HepG2 (cell line): Measurements from ENCODE around the gene ZKSCAN1. TPM values are rescaled to one million over a fixed set of nuclear protein-coding genes. Genes with fewer than 3 reads are reported as not detected.

Experiments used
- ATAC-seq: fragments of 200-7000 bp; cut with Tn5 transposase; 3 replicates; pipeline ENCODE4 v1.9.1; 2020; ENCODE audit warnings: mild to moderate bottlenecking, moderate library complexity
- BruUV-seq: library from RNA; stranded (reverse); fragments of 400-500 nt; replicated peaks from 2 replicates; lab custom pipeline; 2021; lab: Mats Ljungman, UMichigan
- CTCF ChIA-PET: fragments of 300-600 bp; formaldehyde crosslinking; extraction: SDS; loops from one replicate; lab custom pipeline; 2021; ENCODE audit warnings: low total read pairs, inconsistent platforms, low intra/inter-chr PET ratio; lab: Yijun Ruan, JAX
- POLR2A ChIA-PET: fragments of 350-600 bp; sonication (Branson Sonifier 250); formaldehyde crosslinking; loops from one replicate; lab custom pipeline; 2020; ENCODE audit warnings: antibody characterized with exemption, inconsistent platforms; lab: Yijun Ruan, JAX
- DNase-seq: peaks from one replicate; pipeline ENCODE4 v3.0.0-alpha.2; 2015; ENCODE audit warnings: low spot score
- FAIRE-seq: peaks from 3 replicates; lab custom pipeline; 2011; peaks lifted over from hg19 to GRCh38; lab: Jason Lieb, UNC
- H2AFZ ChIP-seq: one replicate; pipeline ENCODE4 v1.6.1; 2011; ENCODE audit warnings: low read length, inconsistent platforms
- H3K27ac ChIP-seq: fragments of 300-600 bp; 3 replicates; pipeline ENCODE4 v1.8.0; 2011; ENCODE audit warnings: mixed run types, mild to moderate bottlenecking, mixed read lengths, low read length, inconsistent platforms; ENCODE audit not compliant: insufficient read depth; ENCODE audit errors: extremely low read length
- H3K27me3 ChIP-seq, 2 experiments: fragments of 200-600 bp in 1 of 2; 2 replicates in 1 of 2; 3 replicates in 1 of 2; pipeline versions ENCODE4 v1.6.0 to v1.8.0; 2011; ENCODE audit warnings: low read length in 2 of 2, mild to moderate bottlenecking in 2 of 2, moderate library complexity in 2 of 2, inconsistent platforms in 1 of 2; ENCODE audit not compliant: insufficient read depth in 2 of 2, control insufficient read depth in 1 of 2
- H3K36me3 ChIP-seq, 2 experiments: fragments of 200-600 bp in 1 of 2; replicated peaks in 1 of 2; 2 replicates in 1 of 2; 3 replicates in 1 of 2; pipeline versions ENCODE4 v1.5.1 to v1.8.0; 2011; ENCODE audit warnings: low read length in 2 of 2, inconsistent platforms in 1 of 2; ENCODE audit not compliant: insufficient read depth in 2 of 2, control insufficient read depth in 1 of 2
- H3K4me1 ChIP-seq: 2 replicates; pipeline ENCODE4 v1.5.1; 2012; ENCODE audit warnings: low read length, inconsistent platforms; ENCODE audit not compliant: insufficient read depth
- H3K4me2 ChIP-seq: 2 replicates; pipeline ENCODE4 v1.6.0; 2011; ENCODE audit warnings: low read depth, low read length, inconsistent platforms
- H3K4me3 ChIP-seq, 3 experiments: fragments of 200-600 bp in 1 of 3; sonication (generic), shearing (Covaris generic) in 1 of 3; replicated peaks in 1 of 3; 2 replicates each; pipeline ENCODE4 v1.5.1; 2011 to 2016; ENCODE audit warnings: low read length in 3 of 3, inconsistent platforms in 2 of 3, low read depth in 2 of 3, mild to moderate bottlenecking in 2 of 3, control low read depth in 1 of 3, mixed read lengths in 1 of 3; ENCODE audit not compliant: insufficient read depth in 1 of 3
- H3K79me2 ChIP-seq: one replicate; pipeline ENCODE4 v1.6.1; 2011; ENCODE audit warnings: low read length, inconsistent platforms; ENCODE audit not compliant: insufficient read depth
- H3K9ac ChIP-seq: 2 replicates; pipeline ENCODE4 v1.6.0; 2011; ENCODE audit warnings: mild to moderate bottlenecking, low read depth, low read length, inconsistent platforms; ENCODE audit not compliant: insufficient read depth
- H3K9me3 ChIP-seq: 2 replicates; pipeline ENCODE4 v1.5.1; 2012; ENCODE audit warnings: mild to moderate bottlenecking, low read length
- H4K20me1 ChIP-seq: 2 replicates; pipeline ENCODE4 v1.6.0; 2011; ENCODE audit warnings: inconsistent platforms, mild to moderate bottlenecking, low read length, moderate library complexity; ENCODE audit not compliant: insufficient read depth
- CHD4 ChIP-seq: fragments of 200-600 bp; sonication (generic); IDR thresholded peaks from 2 replicates; pipeline ENCODE4 v1.7.0; 2017; ENCODE audit warnings: mild to moderate bottlenecking, low read length, borderline replicate concordance
- GLI4 ChIP-seq: sonication (generic); formaldehyde crosslinking; IDR thresholded peaks from 2 replicates; pipeline ENCODE4 v1.5.1; 2020; ENCODE audit warnings: missing genetic modification reagents, mild to moderate bottlenecking, moderate library complexity, borderline replicate concordance
- HNRNPH1 ChIP-seq: fragments of 200-400 bp; formaldehyde crosslinking; optimal IDR thresholded peaks from 2 replicates; pipeline ENCODE3; 2017; ENCODE audit warnings: mild to moderate bottlenecking, low read depth, low read length
- HOXA9 ChIP-seq: sonication (generic); formaldehyde crosslinking; IDR thresholded peaks from 2 replicates; pipeline ENCODE4 v1.8.1; 2022; ENCODE audit warnings: missing genetic modification reagents, mild to moderate bottlenecking, moderate library complexity, borderline replicate concordance
- NPAS2 ChIP-seq: sonication (generic); formaldehyde crosslinking; IDR thresholded peaks from 2 replicates; pipeline ENCODE4 v1.8.0; 2022; ENCODE audit warnings: mild to moderate bottlenecking, missing genetic modification reagents, borderline replicate concordance
- PLRG1 ChIP-seq: fragments of 450-650 bp; conservative IDR thresholded peaks from 2 replicates; pipeline ENCODE4 v1.6.1; 2016
- RELA ChIP-seq: sonication (generic); formaldehyde crosslinking; IDR thresholded peaks from 2 replicates; pipeline ENCODE4 v1.4.0; 2020; ENCODE audit warnings: missing genetic modification reagents
- RFXAP ChIP-seq: sonication (generic); formaldehyde crosslinking; IDR thresholded peaks from 2 replicates; pipeline ENCODE4 v1.4.0; 2020; ENCODE audit warnings: missing genetic modification reagents, borderline replicate concordance
- SP1 ChIP-seq, 2 experiments: fragments of 450-650 bp in 1 of 2; sonication (generic) in 1 of 2; formaldehyde crosslinking in 1 of 2; IDR thresholded peaks; 2 replicates each; pipeline versions ENCODE4 v1.4.0 to v1.6.1; 2016 to 2020; ENCODE audit warnings: missing genetic modification reagents in 1 of 2
- SRSF9 ChIP-seq: fragments of 200-400 bp; formaldehyde crosslinking; IDR thresholded peaks from 2 replicates; pipeline ENCODE4 v1.6.1; 2018; ENCODE audit warnings: borderline replicate concordance, mild to moderate bottlenecking, low read depth, low read length; ENCODE audit not compliant: insufficient read depth, poor library complexity, severe bottlenecking
- TBP ChIP-seq: sonication (generic); formaldehyde crosslinking; IDR thresholded peaks from 2 replicates; pipeline ENCODE4 v1.5.0; 2020; ENCODE audit warnings: missing genetic modification reagents
- TEAD2 ChIP-seq: sonication (generic); formaldehyde crosslinking; IDR thresholded peaks from 2 replicates; pipeline ENCODE4 v1.9.0; 2021; ENCODE audit warnings: missing genetic modification reagents
- ZFP82 ChIP-seq: sonication (generic); formaldehyde crosslinking; IDR thresholded peaks from 2 replicates; pipeline ENCODE4 v1.5.1; 2020; ENCODE audit warnings: mild to moderate bottlenecking, missing genetic modification reagents, borderline replicate concordance
- ZNF12 ChIP-seq: sonication (generic); formaldehyde crosslinking; IDR thresholded peaks from 2 replicates; pipeline ENCODE4 v1.5.0; 2020; ENCODE audit warnings: missing genetic modification reagents
- ZNF264 ChIP-seq: sonication (generic); formaldehyde crosslinking; IDR thresholded peaks from 2 replicates; pipeline ENCODE4 v1.4.0; 2020; ENCODE audit warnings: missing genetic modification reagents
- ZNF367 ChIP-seq: sonication (generic); formaldehyde crosslinking; IDR thresholded peaks from 2 replicates; pipeline ENCODE4 v1.4.0; 2020; ENCODE audit warnings: missing genetic modification reagents, borderline replicate concordance
- ZNF564 ChIP-seq: sonication (generic); formaldehyde crosslinking; IDR thresholded peaks from 2 replicates; pipeline ENCODE4 v1.8.1; 2023; ENCODE audit warnings: mild to moderate bottlenecking, missing genetic modification reagents
- ZNF629 ChIP-seq: sonication (generic); formaldehyde crosslinking; conservative IDR thresholded peaks from 2 replicates; pipeline ENCODE4 v1.5.0; 2020; ENCODE audit warnings: missing genetic modification reagents
- ZNF670 ChIP-seq: sonication (generic); formaldehyde crosslinking; IDR thresholded peaks from 2 replicates; pipeline ENCODE4 v1.8.0; 2022; ENCODE audit warnings: mild to moderate bottlenecking, missing genetic modification reagents, borderline replicate concordance
- ZNF703 ChIP-seq: sonication (generic); formaldehyde crosslinking; IDR thresholded peaks from 2 replicates; pipeline ENCODE4 v1.5.1; 2020; ENCODE audit warnings: missing genetic modification reagents, mild to moderate bottlenecking, moderate library complexity, borderline replicate concordance
- WGBS: methylation state at CpG from one replicate; pipeline ENCODE4 v1.1.6; 2017; ENCODE audit warnings: low lambda C conversion rate; 5-methylcytosine and 5-hydroxymethylcytosine counted together
- in situ Hi-C: cut with HindIII; loops from 2 replicates; pipeline ENCODE4 v1.10.0; 2017; ENCODE audit warnings: low pct_unique_long_range_greater_than_20kb; ENCODE audit not compliant: extremely low pct_ligation_motif_present
- intact Hi-C: fragments of 100-400 bp; cut with micrococcal nuclease; formaldehyde crosslinking; loops from one replicate; pipeline ENCODE4 v1.10.0; 2022; ENCODE audit not compliant: unreplicated experiment
- polyA plus RNA-seq, 8 experiments: library from polyadenylated mRNA; depleted of rRNA in 3 of 8; stranded (reverse) in 7 of 8; unstranded in 1 of 8; fragments of >200 nt; fragmentation: Illumina TruSeq in 4 of 8; extraction: Trizol in 4 of 8; gene quantifications; 2 replicates each; pipeline versions ENCODE4 v1.2.1 to v1.2.3, GENCODE V29; 2011 to 2016; ENCODE audit warnings: low read depth in 4 of 8, missing spikeins in 1 of 8, mixed read lengths in 1 of 8; ENCODE audit not compliant: insufficient read depth in 1 of 8
- total RNA-seq, 5 experiments: library from RNA; depleted of rRNA; stranded (reverse); fragments of >200 nt; fragmentation: Illumina TruSeq; extraction: Trizol; gene quantifications; 2 replicates each; pipeline ENCODE4 v1.2.3, GENCODE V29; 2016; ENCODE audit warnings: low read depth in 1 of 5
- TF ChIP-seq, protein P1 (sequence below): sonication (generic); IDR thresholded peaks from 2 replicates; pipeline ENCODE4 v1.6.1; 2016; ENCODE audit warnings: low read depth, borderline replicate concordance
- TF ChIP-seq, protein P2 (sequence below): IDR thresholded peaks from 2 replicates; pipeline ENCODE4 v1.6.1; 2016; ENCODE audit warnings: control low read depth
- TF ChIP-seq, protein P3 (sequence below): sonication (generic); formaldehyde crosslinking; IDR thresholded peaks from 2 replicates; pipeline ENCODE4 v1.9.0; 2021; ENCODE audit warnings: missing genetic modification reagents, borderline replicate concordance

Gene ZKSCAN1
- total and polyA plus RNA-seq, 2 of the 13 experiments (the other 11 are each of a cell fraction or from before 2014, with no cell fraction given): 46.4 to 60.6 TPM

DNA sequence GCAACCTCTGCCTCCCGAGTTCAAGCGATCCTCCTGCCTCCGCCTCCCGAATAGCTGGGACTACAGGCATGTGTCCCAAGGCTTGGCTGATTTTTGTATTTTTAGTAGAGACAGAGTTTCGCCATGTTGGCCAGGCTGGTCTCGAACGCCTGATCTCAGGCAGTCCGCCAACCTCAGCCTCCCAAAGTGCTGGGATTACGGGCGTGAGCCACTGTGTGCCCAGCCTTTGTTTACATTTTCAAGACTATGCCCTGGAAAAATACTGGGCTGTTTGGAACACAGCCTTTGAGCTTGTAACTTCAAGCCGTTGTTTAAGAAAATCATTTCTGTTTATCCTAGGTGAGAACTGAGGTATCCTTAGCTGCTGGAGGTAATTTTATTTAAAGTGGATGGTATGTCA, 1.9 kb downstream of the ZKSCAN1 start (continued):
- TF ChIP-seq ZFP82 (CRISPR knock-in tag): no peak
- TF ChIP-seq PLRG1: no peak
- TF ChIP-seq ZNF564: no peak
- TF ChIP-seq HNRNPH1: no peak
- no peak for TF ChIP-seq HOXA9 (CRISPR knock-in tag)
- TF ChIP-seq TBP (CRISPR knock-in tag): no peak
- TF ChIP-seq, protein P1, sequence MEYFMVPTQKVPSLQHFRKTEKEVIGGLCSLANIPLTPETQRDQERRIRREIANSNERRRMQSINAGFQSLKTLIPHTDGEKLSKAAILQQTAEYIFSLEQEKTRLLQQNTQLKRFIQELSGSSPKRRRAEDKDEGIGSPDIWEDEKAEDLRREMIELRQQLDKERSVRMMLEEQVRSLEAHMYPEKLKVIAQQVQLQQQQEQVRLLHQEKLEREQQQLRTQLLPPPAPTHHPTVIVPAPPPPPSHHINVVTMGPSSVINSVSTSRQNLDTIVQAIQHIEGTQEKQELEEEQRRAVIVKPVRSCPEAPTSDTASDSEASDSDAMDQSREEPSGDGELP: no peak
- no peak for TF ChIP-seq GLI4 (CRISPR knock-in tag)
- TF ChIP-seq RFXAP (CRISPR knock-in tag): no peak
- TF ChIP-seq ZNF264 (CRISPR knock-in tag): no peak

DNA sequence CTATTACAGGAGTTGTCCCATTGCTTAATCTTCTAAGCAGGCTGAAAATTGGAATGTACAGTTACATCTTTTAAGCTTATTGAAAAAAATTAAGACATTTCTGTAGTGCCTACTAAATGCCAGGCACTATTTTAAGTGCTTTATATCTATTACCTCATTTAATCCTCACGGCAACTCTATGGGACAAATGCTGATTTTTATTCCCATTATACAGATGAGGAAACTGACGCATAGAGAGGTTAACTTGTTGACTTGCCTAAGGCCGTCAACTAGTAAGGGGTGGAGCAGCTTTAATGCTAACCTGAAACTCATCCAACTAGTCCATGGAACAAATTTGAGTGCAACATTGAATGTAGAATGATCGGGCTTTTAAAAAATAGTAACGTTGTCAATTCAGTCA, 2.5 kb downstream of the ZKSCAN1 start:
- peaks cover 82% of the 10 kb centered on the region for H3K4me1 ChIP-seq
- TF ChIP-seq, protein P2, sequence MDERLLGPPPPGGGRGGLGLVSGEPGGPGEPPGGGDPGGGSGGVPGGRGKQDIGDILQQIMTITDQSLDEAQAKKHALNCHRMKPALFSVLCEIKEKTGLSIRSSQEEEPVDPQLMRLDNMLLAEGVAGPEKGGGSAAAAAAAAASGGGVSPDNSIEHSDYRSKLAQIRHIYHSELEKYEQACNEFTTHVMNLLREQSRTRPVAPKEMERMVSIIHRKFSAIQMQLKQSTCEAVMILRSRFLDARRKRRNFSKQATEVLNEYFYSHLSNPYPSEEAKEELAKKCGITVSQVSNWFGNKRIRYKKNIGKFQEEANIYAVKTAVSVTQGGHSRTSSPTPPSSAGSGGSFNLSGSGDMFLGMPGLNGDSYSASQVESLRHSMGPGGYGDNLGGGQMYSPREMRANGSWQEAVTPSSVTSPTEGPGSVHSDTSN (CRISPR knock-in tag): no peak
- TF ChIP-seq ZNF12 (0 out of 2 replicates have a peak, but pooled peaks have one; percentile 8), SRSF9 (no peak), NPAS2 (CRISPR knock-in tag) (no peak), TEAD2 (CRISPR knock-in tag) (no peak), ZNF367 (CRISPR knock-in tag) (no peak), RELA (CRISPR knock-in tag) (no peak), SP1 (IDR thresholded peaks at IDR 0.05) (no peak), SP1 (CRISPR knock-in tag; IDR thresholded peaks at IDR 0.05) (no peak), ZNF629 (peak; percentile 94), CHD4 (peak; percentile 82; the same call in 1 of the 2 replicates), ZNF670 (CRISPR knock-in tag) (no peak), ZNF703 (no peak)
- TF ChIP-seq, protein P3, sequence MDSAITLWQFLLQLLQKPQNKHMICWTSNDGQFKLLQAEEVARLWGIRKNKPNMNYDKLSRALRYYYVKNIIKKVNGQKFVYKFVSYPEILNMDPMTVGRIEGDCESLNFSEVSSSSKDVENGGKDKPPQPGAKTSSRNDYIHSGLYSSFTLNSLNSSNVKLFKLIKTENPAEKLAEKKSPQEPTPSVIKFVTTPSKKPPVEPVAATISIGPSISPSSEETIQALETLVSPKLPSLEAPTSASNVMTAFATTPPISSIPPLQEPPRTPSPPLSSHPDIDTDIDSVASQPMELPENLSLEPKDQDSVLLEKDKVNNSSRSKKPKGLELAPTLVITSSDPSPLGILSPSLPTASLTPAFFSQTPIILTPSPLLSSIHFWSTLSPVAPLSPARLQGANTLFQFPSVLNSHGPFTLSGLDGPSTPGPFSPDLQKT (CRISPR knock-in tag): no peak

More for the DNA sequence above, 2.5 kb downstream of the ZKSCAN1 start:
- intact Hi-C loops (loop anchor here (2.0 kb wide), 1 partner anchor 21 kb away; no protein-coding TSS in a partner anchor), in situ Hi-C loops (no loop called here)
- H3K36me3 ChIP-seq: peaks cover 6 to 22% of the 10 kb centered on the region in 2 experiments
- 85% methylated on average over 5 of the region's 5 CpGs for WGBS
- peak overlapping the region; percentile 93 for H3K27ac ChIP-seq
- ChIA-PET CTCF (no interaction called here), POLR2A (interaction anchor here (0.7 to 6.6 kb wide), 6 partner anchors 9 to 42 kb away, joined by 3 to 212 read pairs (median 6); partner anchors contain the start of gene ZSCAN21)
- H2AFZ ChIP-seq: no peak overlapping the region
- peak overlapping the region; percentile 92 to 94 (median 93); a peak in 4 of 6 replicates for H3K4me3 ChIP-seq
- peak overlapping the region; percentile 90 for H3K4me2 ChIP-seq
- H3K9ac ChIP-seq: peak overlapping the region; percentile 94
- H4K20me1 ChIP-seq: peaks cover 28% of the 10 kb centered on the region
- FAIRE-seq: no peak
- H3K27me3 ChIP-seq: no peaks in the 10 kb centered on the region; a peak in 1 of 5 replicates
- BruUV-seq: no TSS peak
- peaks cover 69% of the 10 kb centered on the region for H3K79me2 ChIP-seq
- DNase-seq: no peak
- no peak for ATAC-seq
- H3K9me3 ChIP-seq: no peaks in the 10 kb centered on the region
